GM10266 (cell line): ENCODE results near the gene SLC45A3.

Source experiments
- DNase-seq: peaks from one replicate; pipeline ENCODE4 v3.0.0; 2012; ENCODE audit errors: extremely low spot score
- CTCF ChIP-seq: IDR thresholded peaks from 2 replicates; pipeline ENCODE4 v1.5.1; 2012; ENCODE audit warnings: mild to moderate bottlenecking, low read depth; ENCODE audit not compliant: control insufficient read depth, insufficient read depth; ENCODE audit errors: missing control alignments

Gene SLC45A3

GRCh38 chr1:205672970-205673369 is 7.3 kb downstream of the SLC45A3 start:
- no peak for DNase-seq

GRCh38 chr1:205672395-205672889 is 7.9 kb downstream of the SLC45A3 start:
- no peak for TF ChIP-seq CTCF
- DNase-seq = no peak

More at GRCh38 chr1:205672970-205673369, 7.3 kb downstream of the SLC45A3 start:
- no peak for TF ChIP-seq CTCF

- DNase-seq = peak; percentile 27
- no peak for TF ChIP-seq CTCF
Measured at GRCh38 chr1:205670611-205671430, 9.5 kb downstream of the SLC45A3 start.

GRCh38 chr1:205670150-205670446 is 10.2 kb downstream of the SLC45A3 start:
- no peak for TF ChIP-seq CTCF
- no peak for DNase-seq

GRCh38 chr1:205669341-205670149 is 10.8 kb downstream of the SLC45A3 start:
- peak; percentile 71 for DNase-seq

GRCh38 chr1:205668951-205669340 is 11.4 kb downstream of the SLC45A3 start:
- peak; percentile 78 for DNase-seq
- peak; percentile 44 for TF ChIP-seq CTCF

More at GRCh38 chr1:205669341-205670149, 10.8 kb downstream of the SLC45A3 start:
- TF ChIP-seq CTCF = no peak
